ENCODE data around the gene TNFRSF4. TPM values are rescaled to one million over a fixed set of nuclear protein-coding genes. Genes with fewer than 3 reads are reported as not detected.

Gene TNFRSF4
- total and polyA plus RNA-seq, 2 of the 13 experiments (the other 11 are each of a cell fraction or from before 2014, with no cell fraction given), result not detected

- TF ChIP-seq ZZZ3 (CRISPR knock-in tag; IDR thresholded peaks at IDR 0.05; ENCODE audit: borderline replicate concordance), result no peak
- TF ChIP-seq MAFK (conservative IDR thresholded peaks at IDR 0.05 in 1 of 2, IDR thresholded peaks at IDR 0.05 in 1 of 2; ENCODE audit: low read length in 2 of 2), result no peak
Observed at GRCh38 chr1:1223321-1223720, 9.4 kb upstream of the TNFRSF4 start (continued).

GRCh38 chr1:1222575-1223225 is 8.7 kb upstream of the TNFRSF4 start:
- in situ Hi-C loops (cut with HindIII; ENCODE audit: extremely low pct_ligation_motif_present, low pct_unique_long_range_greater_than_20kb) (no loop called here), intact Hi-C loops (cut with micrococcal nuclease; ENCODE audit: unreplicated experiment) (no loop called here)
- Histone ChIP-seq H3K79me2 (ENCODE audit: insufficient read depth, low read length) (peaks cover 16% of the 10 kb centered on the region), H2AFZ (ENCODE audit: low read length) (no peak overlapping the region), H3K9ac (ENCODE audit: insufficient read depth, low read depth, low read length) (no peak overlapping the region), H3K4me2 (ENCODE audit: low read depth, low read length) (no peak overlapping the region), H3K4me3 (replicated peaks in 1 of 3; ENCODE audit: insufficient read depth in 1 of 3, low read depth in 2 of 3, low read length in 3 of 3) (no peak overlapping the region), H3K27me3 (ENCODE audit: control insufficient read depth in 1 of 2, insufficient read depth in 2 of 2, low read length in 2 of 2) (no peaks in the 10 kb centered on the region), H3K27ac (ENCODE audit: extremely low read length, insufficient read depth, low read length) (no peak overlapping the region), H3K36me3 (replicated peaks in 1 of 2; ENCODE audit: control insufficient read depth in 1 of 2, insufficient read depth in 2 of 2, low read length in 2 of 2) (peaks cover 37 to 73% of the 10 kb centered on the region in 2 experiments), H3K4me1 (ENCODE audit: insufficient read depth, low read length) (no peaks in the 10 kb centered on the region), H3K9me3 (ENCODE audit: low read length) (no peaks in the 10 kb centered on the region), H4K20me1 (ENCODE audit: insufficient read depth, low read length) (0 out of 2 replicates have a peak, but pooled peaks cover 7% of the 10 kb centered on the region)
- no TSS peak for BruUV-seq (replicated peaks)
- DNase-seq (ENCODE audit: low spot score) (no peak), FAIRE-seq (no peak), ATAC-seq (no peak)
- WGBS (ENCODE audit: low lambda C conversion rate), result 97% methylated on average over 40 of the region's 44 CpGs
- ChIA-PET POLR2A (no interaction called here), CTCF (ENCODE audit: low intra/inter-chr PET ratio, low total read pairs) (no interaction called here)
- TF ChIP-seq MLXIP (CRISPR knock-in tag; IDR thresholded peaks at IDR 0.05; ENCODE audit: borderline replicate concordance) (no peak), RARG (CRISPR knock-in tag; IDR thresholded peaks at IDR 0.05; ENCODE audit: low read depth) (no peak), ZNF563 (CRISPR knock-in tag; IDR thresholded peaks at IDR 0.05) (no peak), FUBP1 (CRISPR knock-in tag; IDR thresholded peaks at IDR 0.05; ENCODE audit: borderline replicate concordance) (no peak), ZNF362 (CRISPR knock-in tag; IDR thresholded peaks at IDR 0.05; ENCODE audit: borderline replicate concordance) (no peak), SRF (IDR thresholded peaks at IDR 0.05; ENCODE audit: low read depth, low read length) (no peak), NFAT5 (CRISPR knock-in tag; IDR thresholded peaks at IDR 0.05) (no peak)
